Hepatocyte (in vitro differentiated cells): ENCODE measurements around the gene PHYKPL. TPM values are rescaled to one million over a fixed set of nuclear protein-coding genes. Genes with fewer than 3 reads are reported as not detected.

ENCODE experiments used
- DNase-seq: peaks from one replicate; pipeline ENCODE4 v3.0.0-alpha.2; 2016; ENCODE audit warnings: low spot score
- H2AFZ ChIP-seq: fragments of 200-600 bp; sonication (generic); 2 replicates; pipeline ENCODE4 v1.6.0; 2016; ENCODE audit warnings: antibody characterized with exemption, mild to moderate bottlenecking
- H3K27ac ChIP-seq: fragments of 200-600 bp; sonication (generic); 2 replicates; pipeline ENCODE4 v1.5.1; 2016; ENCODE audit warnings: mild to moderate bottlenecking
- H3K27me3 ChIP-seq: fragments of 200-600 bp; sonication (generic); 2 replicates; pipeline ENCODE4 v1.6.1; 2016
- H3K36me3 ChIP-seq: fragments of 200-600 bp; sonication (generic); replicated peaks from 2 replicates; pipeline ENCODE4 v1.5.1; 2016; ENCODE audit warnings: low read depth; ENCODE audit not compliant: insufficient read depth
- H3K4me1 ChIP-seq: fragments of 200-600 bp; sonication (generic); 2 replicates; pipeline ENCODE4 v1.5.1; 2016; ENCODE audit warnings: mild to moderate bottlenecking, moderate library complexity; ENCODE audit not compliant: insufficient read depth
- H3K4me2 ChIP-seq: fragments of 200-600 bp; sonication (generic); 2 replicates; pipeline ENCODE4 v1.6.0; 2016
- H3K4me3 ChIP-seq: fragments of 200-600 bp; sonication (generic); 2 replicates; pipeline ENCODE4 v1.5.1; 2016; ENCODE audit warnings: mild to moderate bottlenecking
- H3K79me2 ChIP-seq: fragments of 200-600 bp; sonication (generic); 2 replicates; pipeline ENCODE4 v1.6.0; 2017; ENCODE audit warnings: mild to moderate bottlenecking
- H3K9me2 ChIP-seq: fragments of 200-600 bp; sonication (generic); replicated peaks from 2 replicates; pipeline ENCODE4 v1.6.0; 2017; ENCODE audit warnings: mild to moderate bottlenecking; ENCODE audit not compliant: insufficient read depth
- H3K9me3 ChIP-seq: fragments of 200-600 bp; sonication (generic); 2 replicates; pipeline ENCODE4 v1.5.1; 2016; ENCODE audit warnings: low read depth, mild to moderate bottlenecking
- H4K20me1 ChIP-seq: fragments of 200-600 bp; sonication (generic); 2 replicates; pipeline ENCODE4 v1.6.0; 2016; ENCODE audit warnings: mild to moderate bottlenecking; ENCODE audit not compliant: insufficient read depth, poor library complexity, severe bottlenecking
- CTCF ChIP-seq: fragments of 200-600 bp; sonication (generic); IDR thresholded peaks from 2 replicates; pipeline ENCODE4 v1.5.1; 2016; ENCODE audit warnings: antibody characterized with exemption, mild to moderate bottlenecking; ENCODE audit not compliant: poor library complexity
- EZH2 ChIP-seq: fragments of 200-600 bp; sonication (generic); IDR thresholded peaks from 2 replicates; pipeline ENCODE4 v1.6.1; 2016; ENCODE audit warnings: antibody characterized with exemption, mild to moderate bottlenecking, borderline replicate concordance
- EZH2phosphoT487 ChIP-seq: fragments of 200-600 bp; sonication (generic); IDR thresholded peaks from one replicate; pipeline ENCODE4 v1.6.1; 2018; ENCODE audit warnings: antibody characterized with exemption, mild to moderate bottlenecking, low read depth, moderate library complexity; ENCODE audit not compliant: unreplicated experiment, severe bottlenecking
- WGBS: methylation state at CpG from one replicate; pipeline ENCODE4 v1.1.6; 2016; ENCODE audit warnings: low lambda C conversion rate; ENCODE audit errors: missing lambda C conversion rate; 5-methylcytosine and 5-hydroxymethylcytosine counted together
- polyA plus RNA-seq: library from polyadenylated mRNA; unstranded; fragments of >200 nt; fragmentation: Nextera tagmentation; extraction: Ambion mirVana; gene quantifications from 2 replicates; pipeline ENCODE4 v1.2.1, GENCODE V29; 2016
- total RNA-seq: library from RNA; depleted of rRNA; stranded (reverse); fragments of >200 nt; gene quantifications from 2 replicates; pipeline ENCODE4 v1.2.3, GENCODE V29; 2014

Gene PHYKPL
- total and polyA plus RNA-seq, 2 experiments from 2014 or later: 40.3 to 60.0 TPM

DNA sequence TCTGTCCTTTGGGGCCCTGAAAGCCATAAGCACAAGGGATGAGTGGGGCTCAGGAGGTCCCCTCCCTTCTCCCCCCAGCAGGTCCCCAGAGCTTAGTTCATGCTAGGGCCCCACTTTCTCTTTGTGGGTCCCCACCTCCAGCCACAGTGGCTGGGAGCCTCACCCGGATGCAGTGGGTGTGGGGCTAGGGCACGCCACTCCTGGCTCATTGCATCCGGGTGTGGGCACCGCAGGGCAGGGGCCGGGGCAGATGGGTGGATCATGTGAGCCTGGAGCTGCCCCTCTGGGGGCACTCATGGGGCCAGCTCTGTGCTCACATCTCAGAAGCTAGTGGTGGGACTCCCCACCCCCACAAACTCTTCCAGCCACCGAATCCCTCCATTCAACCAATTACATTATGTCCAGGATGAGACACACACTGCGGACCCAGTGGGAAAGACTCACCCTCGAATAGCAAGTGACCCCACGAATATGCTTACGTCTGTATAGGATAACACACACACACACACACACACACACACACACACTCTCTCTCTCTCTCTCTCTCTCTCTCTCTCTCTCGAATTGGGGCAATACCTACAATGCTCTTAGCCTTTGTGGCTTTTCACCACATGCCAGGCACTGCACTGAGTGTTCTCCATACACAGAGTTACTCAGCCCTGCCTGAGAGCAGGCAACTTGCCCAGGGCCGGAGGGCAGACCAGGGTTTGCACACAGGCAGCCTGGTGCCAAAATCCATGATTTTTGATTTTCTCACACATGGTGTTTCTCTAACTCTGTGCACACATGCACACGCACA lies 16.8 kb upstream of the PHYKPL start:
- Histone ChIP-seq H3K79me2 (no peaks in the 10 kb centered on the region), H4K20me1 (no peaks in the 10 kb centered on the region), H3K9me2 (no peaks in the 10 kb centered on the region), H3K27ac (no peak overlapping the region), H3K4me1 (no peaks in the 10 kb centered on the region), H3K9me3 (no peaks in the 10 kb centered on the region), H3K4me2 (no peak overlapping the region), H3K36me3 (no peaks in the 10 kb centered on the region), H3K4me3 (no peak overlapping the region), H2AFZ (no peak overlapping the region), H3K27me3 (no peaks in the 10 kb centered on the region)
- no peak for DNase-seq
- 78% methylated on average over 13 of the region's 13 CpGs for WGBS
- TF ChIP-seq EZH2 (no peak), CTCF (no peak), EZH2phosphoT487 (no peak)

GRCh38 chr5:178248750-178249149 lies 16.1 kb upstream of the PHYKPL start:
- Histone ChIP-seq H3K9me3 (no peaks in the 10 kb centered on the region), H3K27me3 (no peaks in the 10 kb centered on the region), H3K27ac (no peak overlapping the region), H3K4me2 (no peak overlapping the region), H3K36me3 (no peaks in the 10 kb centered on the region), H3K4me1 (no peaks in the 10 kb centered on the region), H2AFZ (no peak overlapping the region), H4K20me1 (no peaks in the 10 kb centered on the region), H3K79me2 (no peaks in the 10 kb centered on the region), H3K4me3 (no peak overlapping the region), H3K9me2 (no peaks in the 10 kb centered on the region)
- TF ChIP-seq EZH2: no peak
- TF ChIP-seq CTCF: no peak
- no peak for TF ChIP-seq EZH2phosphoT487
- no peak for DNase-seq
- WGBS: 94% methylated on average over 18 of the region's 18 CpGs

DNA sequence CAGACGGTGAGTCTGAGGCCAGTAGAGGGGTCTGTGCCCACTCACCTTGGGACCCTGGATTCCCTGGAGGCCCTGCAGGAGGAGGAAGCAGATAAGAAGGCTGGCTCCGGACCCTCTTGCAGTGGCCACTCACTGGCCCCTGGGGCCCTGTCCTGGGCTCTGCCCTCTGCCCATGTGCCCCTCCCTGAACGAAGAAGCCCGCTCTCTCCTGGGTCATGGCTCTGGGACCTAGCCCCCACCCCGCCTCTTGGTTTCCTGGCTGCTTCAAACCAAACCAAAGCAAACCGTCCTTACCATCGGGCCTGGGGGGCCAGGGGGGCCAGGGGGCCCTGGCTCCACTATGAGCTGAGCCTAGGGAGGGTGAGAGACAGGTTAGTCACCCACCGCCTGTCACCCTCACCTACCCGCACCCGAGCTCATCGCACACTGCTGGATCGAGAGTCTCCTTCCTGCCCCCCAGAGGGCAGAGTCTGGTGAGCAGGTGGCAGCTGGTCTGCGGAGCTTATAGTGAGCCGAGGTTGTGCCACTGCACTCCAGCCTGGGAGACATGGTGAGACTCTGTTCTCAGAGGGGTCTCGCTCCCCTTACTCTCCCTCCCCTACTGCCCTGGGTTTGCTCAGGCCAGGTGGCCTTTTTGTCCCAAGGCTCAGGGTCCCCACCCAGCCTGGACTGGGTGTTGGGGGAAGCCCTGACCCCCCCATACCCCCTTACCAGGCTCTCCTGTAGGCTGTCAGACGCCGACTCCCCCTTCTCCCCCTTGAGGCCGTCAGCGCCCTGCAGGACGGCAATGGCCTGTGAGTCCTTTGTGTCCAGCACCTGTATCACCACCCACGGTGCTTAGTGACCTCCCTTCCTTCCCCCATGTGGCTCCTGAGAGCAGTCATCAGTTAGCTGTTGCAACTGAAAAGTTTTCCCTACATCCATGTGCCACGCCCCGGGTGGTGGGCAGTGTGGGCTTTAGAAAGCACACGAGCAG lies 15.2 kb upstream of the PHYKPL start:
- Histone ChIP-seq H2AFZ (no peak overlapping the region), H3K4me1 (no peaks in the 10 kb centered on the region), H3K27me3 (no peaks in the 10 kb centered on the region), H3K4me3 (no peak overlapping the region), H3K9me3 (no peaks in the 10 kb centered on the region), H3K36me3 (no peaks in the 10 kb centered on the region), H3K9me2 (no peaks in the 10 kb centered on the region), H4K20me1 (no peaks in the 10 kb centered on the region), H3K4me2 (no peak overlapping the region), H3K27ac (no peak overlapping the region), H3K79me2 (no peaks in the 10 kb centered on the region)
- DNase-seq: no peak
- WGBS: 77% methylated on average over 23 of the region's 24 CpGs
- no peak for TF ChIP-seq EZH2phosphoT487
- TF ChIP-seq CTCF: no peak
- no peak for TF ChIP-seq EZH2
